WI38 (cell line): ENCODE results near the gene TEK.
"Not testable (repeated sequence)": the region's sequence is repeated elsewhere in the genome, so short reads cannot be mapped to it uniquely, and the experiment has no call there.

ENCODE experiments used
- H3K4me3 ChIP-seq: 2 replicates; pipeline ENCODE4 v1.5.1; 2011; ENCODE audit warnings: low read depth, mild to moderate bottlenecking, control low read depth, low read length
- CTCF ChIP-seq: IDR thresholded peaks from 2 replicates; pipeline ENCODE4 v1.5.1; 2012; ENCODE audit warnings: low read depth, mild to moderate bottlenecking, control low read depth, low read length

TEK gene

DNA sequence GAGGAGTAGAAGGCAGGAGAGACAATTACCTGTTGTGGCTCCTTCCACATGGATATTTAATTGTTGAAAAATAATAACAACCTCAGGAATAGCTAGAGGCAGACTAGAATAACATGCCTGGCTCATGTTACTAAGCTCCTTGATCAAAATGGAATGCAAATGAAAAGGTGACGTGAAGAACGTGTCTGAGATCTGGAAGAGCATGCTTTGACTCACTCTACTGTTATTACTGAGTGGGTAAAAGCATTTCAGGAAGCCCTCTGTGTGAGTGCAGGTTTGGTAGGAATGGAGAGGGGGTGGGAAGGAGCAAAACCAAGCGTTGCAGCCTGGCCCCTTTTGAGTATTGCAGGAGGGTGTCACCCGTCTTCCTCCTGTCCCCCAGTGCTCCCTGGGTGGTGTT is 103.2 kb downstream of the TEK start:
- TF ChIP-seq CTCF: no peak
- no peak overlapping the region for H3K4me3 ChIP-seq

- no peak for TF ChIP-seq CTCF
- no peak overlapping the region for H3K4me3 ChIP-seq
Measured at GRCh38 chr9:27212621-27213020, 103.6 kb downstream of the TEK start.

GRCh38 chr9:27227192-27227591 is 118.2 kb downstream of the TEK start:
- no peak overlapping the region for H3K4me3 ChIP-seq
- TF ChIP-seq CTCF: no peak

GRCh38 chr9:27239648-27240047 is 130.6 kb downstream of the TEK start:
- not testable (repeated sequence) for H3K4me3 ChIP-seq

- no peak overlapping the region for H3K4me3 ChIP-seq
- TF ChIP-seq CTCF: peak; percentile 50
Measured at GRCh38 chr9:27247756-27248155, 138.7 kb downstream of the TEK start.

DNA sequence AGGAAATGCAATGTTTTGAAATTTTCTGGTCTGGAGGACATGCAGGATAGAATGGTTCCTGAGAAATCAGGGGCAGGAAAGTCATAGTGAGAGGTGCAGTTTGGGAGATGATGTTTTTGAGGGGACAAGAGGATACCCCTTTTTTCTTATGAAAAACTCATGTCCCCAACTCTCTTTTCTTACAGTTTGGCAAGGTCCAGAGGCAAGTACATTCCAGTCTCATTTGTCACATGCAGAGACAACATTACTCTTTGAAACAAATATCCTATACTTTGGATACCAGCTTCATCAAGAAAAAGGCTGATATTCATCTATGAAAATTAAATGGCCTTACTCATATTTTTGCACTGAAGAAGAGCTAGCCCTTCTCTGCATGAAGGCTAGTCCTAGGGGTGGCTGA is 139.7 kb downstream of the TEK start:
- H3K4me3 ChIP-seq: no peak overlapping the region
- no peak for TF ChIP-seq CTCF

- TF ChIP-seq CTCF: no peak
- no peak overlapping the region for H3K4me3 ChIP-seq
Measured at GRCh38 chr9:27258662-27259061, 149.6 kb downstream of the TEK start.

DNA sequence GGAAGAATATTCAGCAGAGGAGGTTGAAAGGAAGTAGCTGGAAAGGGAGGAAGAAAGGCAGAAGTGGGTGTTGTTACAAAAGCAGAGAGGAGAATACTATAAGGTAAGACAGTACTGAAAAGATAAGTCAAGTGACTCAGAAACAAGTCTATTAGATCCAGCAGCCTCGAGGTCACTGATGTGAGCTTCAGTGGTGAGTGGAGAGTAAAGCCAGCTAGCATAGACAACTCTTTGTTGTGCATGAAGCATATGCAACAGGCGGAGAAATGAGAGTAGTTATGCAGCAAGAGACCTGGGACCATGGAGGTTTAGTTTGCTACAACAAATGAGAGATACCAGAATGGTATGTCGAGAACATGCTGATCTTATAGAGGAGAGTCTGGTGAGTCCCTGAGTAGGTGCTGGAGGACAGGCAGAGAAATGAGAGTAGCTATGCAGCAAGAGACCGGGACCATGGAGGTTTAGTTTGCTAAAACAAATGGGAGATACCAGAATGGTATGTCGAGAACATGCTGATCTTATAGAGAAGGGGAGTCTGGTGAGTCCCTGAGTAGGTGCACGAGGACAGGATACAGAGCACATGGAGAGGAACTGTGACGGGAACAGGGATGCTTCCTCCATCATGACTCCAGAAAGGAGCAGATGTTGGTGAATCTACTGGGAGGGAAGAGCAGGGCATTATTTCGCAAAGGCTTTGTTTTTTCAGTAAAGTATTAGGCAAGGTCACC is 151.9 kb downstream of the TEK start:
- H3K4me3 ChIP-seq: no peak overlapping the region
- no peak for TF ChIP-seq CTCF
